Trophoblast cell (in vitro differentiated cells and primary cell): ENCODE data around the gene LPP.

Source experiments
- DNase-seq, 2 donors: peaks; one replicate each; pipeline ENCODE4 v3.0.0-alpha.2; 2016
- H2AFZ ChIP-seq: 2 replicates; pipeline ENCODE4 v1.6.1; 2013; ENCODE audit warnings: low read length, moderate library complexity, mild to moderate bottlenecking; ENCODE audit not compliant: insufficient read depth, poor library complexity
- H2AK5ac ChIP-seq: 2 replicates; pipeline ENCODE4 v1.6.1; 2013; ENCODE audit warnings: mild to moderate bottlenecking, low read length
- H2BK120ac ChIP-seq: 2 replicates; pipeline ENCODE4 v1.6.1; 2013; ENCODE audit warnings: low read length, mild to moderate bottlenecking, moderate library complexity; ENCODE audit not compliant: insufficient read depth, poor library complexity
- H2BK12ac ChIP-seq: 2 replicates; pipeline ENCODE4 v1.6.1; 2013; ENCODE audit warnings: mild to moderate bottlenecking, low read length, moderate library complexity
- H2BK5ac ChIP-seq: 2 replicates; pipeline ENCODE4 v1.6.1; 2013; ENCODE audit warnings: low read length, low read depth, moderate library complexity, mild to moderate bottlenecking; ENCODE audit not compliant: poor library complexity
- H3K14ac ChIP-seq: 2 replicates; pipeline ENCODE4 v1.6.1; 2013; ENCODE audit warnings: mild to moderate bottlenecking, low read length
- H3K18ac ChIP-seq: 2 replicates; pipeline ENCODE4 v1.6.1; 2013; ENCODE audit warnings: mild to moderate bottlenecking, low read length
- H3K23ac ChIP-seq: 2 replicates; pipeline ENCODE4 v1.6.1; 2013; ENCODE audit warnings: low read length
- H3K27ac ChIP-seq: 2 replicates; pipeline ENCODE4 v1.5.1; 2013; ENCODE audit warnings: low read depth, mild to moderate bottlenecking, inconsistent platforms, low read length, moderate library complexity
- H3K27me3 ChIP-seq: 2 replicates; pipeline ENCODE4 v1.6.1; 2013; ENCODE audit warnings: inconsistent platforms, mild to moderate bottlenecking, low read length, moderate library complexity; ENCODE audit not compliant: insufficient read depth
- H3K36me3 ChIP-seq, 2 experiments: 1 replicate in 1 of 2; 2 replicates in 1 of 2; pipeline ENCODE4 v1.6.1; 2013; ENCODE audit warnings: low read length in 2 of 2, mild to moderate bottlenecking in 2 of 2, moderate library complexity in 1 of 2; ENCODE audit not compliant: insufficient read depth in 2 of 2, control insufficient read depth in 1 of 2
- H3K4ac ChIP-seq: 2 replicates; pipeline ENCODE4 v1.6.1; 2013; ENCODE audit warnings: low read depth, mild to moderate bottlenecking, low read length, moderate library complexity
- H3K4me1 ChIP-seq, 2 experiments: 1 replicate in 1 of 2; 2 replicates in 1 of 2; pipeline ENCODE4 v1.6.1; 2013; ENCODE audit warnings: low read length in 2 of 2, mild to moderate bottlenecking in 2 of 2, moderate library complexity in 1 of 2; ENCODE audit not compliant: insufficient read depth in 2 of 2, control insufficient read depth in 1 of 2
- H3K4me2 ChIP-seq: 2 replicates; pipeline ENCODE4 v1.6.1; 2013; ENCODE audit warnings: inconsistent platforms, mild to moderate bottlenecking, low read length, moderate library complexity
- H3K4me3 ChIP-seq: 2 replicates; pipeline ENCODE4 v1.5.1; 2013; ENCODE audit warnings: mild to moderate bottlenecking, low read depth, low read length, inconsistent platforms
- H3K79me1 ChIP-seq: one replicate; pipeline ENCODE4 v1.6.1; 2013; ENCODE audit warnings: low read length
- H3K79me2 ChIP-seq: 2 replicates; pipeline ENCODE4 v1.6.1; 2013; ENCODE audit warnings: low read length, mild to moderate bottlenecking; ENCODE audit not compliant: control insufficient read depth, insufficient read depth, poor library complexity
- H3K9ac ChIP-seq: 2 replicates; pipeline ENCODE4 v1.6.1; 2013; ENCODE audit warnings: mild to moderate bottlenecking, low read length
- H3K9me3 ChIP-seq: 2 replicates; pipeline ENCODE4 v1.6.1; 2013; ENCODE audit warnings: low read depth, mild to moderate bottlenecking, control low read depth, inconsistent platforms, low read length; ENCODE audit not compliant: insufficient read depth
- H4K12ac ChIP-seq: 2 replicates; pipeline ENCODE4 v1.6.1; 2013; ENCODE audit warnings: low read depth, mild to moderate bottlenecking, low read length, moderate library complexity
- H4K8ac ChIP-seq: 2 replicates; pipeline ENCODE4 v1.6.1; 2013; ENCODE audit warnings: low read depth, mild to moderate bottlenecking, low read length, moderate library complexity
- H4K91ac ChIP-seq: one replicate; pipeline ENCODE4 v1.6.1; 2013; ENCODE audit warnings: low read depth, mild to moderate bottlenecking, low read length, moderate library complexity
- WGBS: extraction: QIAGEN DNeasy Blood & Tissue Kit; methylation state at CpG from one replicate; pipeline ENCODE4 v1.1.7; 2013; ENCODE audit warnings: missing lambda C conversion rate; ENCODE audit not compliant: insufficient read length, insufficient coverage; ENCODE audit errors: extremely low coverage; 5-methylcytosine and 5-hydroxymethylcytosine counted together

Gene LPP

GRCh38 chr3:188539037-188539436, 385.1 kb downstream of the LPP start:
- H3K36me3 ChIP-seq = no peaks in the 10 kb centered on the region
- no peak for DNase-seq
- no peak overlapping the region for H4K91ac ChIP-seq
- no peak overlapping the region for H3K4me2 ChIP-seq
- no peaks in the 10 kb centered on the region for H3K79me1 ChIP-seq
- no peak overlapping the region for H3K14ac ChIP-seq
- no peak overlapping the region for H2AK5ac ChIP-seq
- H2BK5ac ChIP-seq = no peak overlapping the region
- no peaks in the 10 kb centered on the region for H3K9me3 ChIP-seq
- no CpG with 5 or more reads among the region's 3 CpGs for WGBS
- no peak overlapping the region for H2BK12ac ChIP-seq
- H3K23ac ChIP-seq = no peak overlapping the region
- no peak overlapping the region for H3K4me3 ChIP-seq
- no peaks in the 10 kb centered on the region for H3K79me2 ChIP-seq
- no peaks in the 10 kb centered on the region for H3K27me3 ChIP-seq
- H3K27ac ChIP-seq = no peak overlapping the region
- no peak overlapping the region for H3K4ac ChIP-seq
- no peak overlapping the region for H4K12ac ChIP-seq
- H4K8ac ChIP-seq = no peak overlapping the region
- no peak overlapping the region for H2BK120ac ChIP-seq
- no peak overlapping the region for H2AFZ ChIP-seq
- no peaks in the 10 kb centered on the region for H3K4me1 ChIP-seq
- H3K18ac ChIP-seq = no peak overlapping the region
- H3K9ac ChIP-seq = no peak overlapping the region

DNA sequence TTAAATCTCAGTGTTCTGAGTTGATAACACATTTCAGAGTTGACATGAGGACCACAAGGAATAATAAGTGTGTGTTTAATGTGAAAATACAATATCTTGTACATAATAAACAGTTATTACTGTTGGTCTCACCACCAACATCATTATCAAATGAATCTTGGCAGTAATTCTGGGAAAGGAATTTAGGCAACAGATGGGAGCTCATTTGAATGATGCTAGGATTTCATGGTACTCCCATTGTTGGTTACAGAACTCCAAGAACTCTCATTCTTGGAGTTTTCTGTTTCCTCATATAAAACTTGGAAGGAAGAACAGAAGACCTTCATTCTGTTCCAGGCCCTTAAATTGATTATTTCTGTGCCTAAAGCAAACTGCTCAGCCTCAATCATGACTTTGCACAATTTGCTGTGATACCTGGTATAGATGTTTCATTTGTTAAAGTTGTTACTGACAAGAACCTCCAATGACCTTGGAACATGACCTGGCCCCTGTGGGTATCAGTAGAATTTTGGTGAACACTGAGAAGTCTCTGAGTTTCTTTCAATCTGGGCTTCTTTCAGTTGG, 385.8 kb downstream of the LPP start:
- Histone ChIP-seq H3K4me1 (no peaks in the 10 kb centered on the region), H3K23ac (no peak overlapping the region), H3K27ac (no peak overlapping the region)

GRCh38 chr3:188542196-188542595, 388.2 kb downstream of the LPP start:
- Histone ChIP-seq H3K14ac (no peak overlapping the region), H3K4me1 (peaks cover 0 to 2% of the 10 kb centered on the region in 2 experiments), H2AK5ac (no peak overlapping the region), H3K36me3 (no peaks in the 10 kb centered on the region), H3K4ac (no peak overlapping the region), H3K18ac (no peak overlapping the region), H3K79me2 (no peaks in the 10 kb centered on the region), H3K9ac (no peak overlapping the region), H3K27ac (no peak overlapping the region), H2BK5ac (no peak overlapping the region), H2BK12ac (no peak overlapping the region), H3K27me3 (no peaks in the 10 kb centered on the region), H4K91ac (no peak overlapping the region), H4K8ac (no peak overlapping the region), H2AFZ (no peak overlapping the region), H3K79me1 (no peaks in the 10 kb centered on the region), H2BK120ac (no peak overlapping the region), H3K4me3 (no peak overlapping the region), H3K23ac (no peak overlapping the region), H4K12ac (no peak overlapping the region), H3K4me2 (no peak overlapping the region), H3K9me3 (no peaks in the 10 kb centered on the region)
- DNase-seq = no peak
- no CpG with 5 or more reads among the region's 1 CpG for WGBS

More for the DNA sequence above, 385.8 kb downstream of the LPP start:
- H3K79me2 ChIP-seq = no peaks in the 10 kb centered on the region
- H3K9ac ChIP-seq = no peak overlapping the region
- no peak for DNase-seq
- H4K8ac ChIP-seq = no peak overlapping the region
- no peak overlapping the region for H3K4me3 ChIP-seq
- H3K36me3 ChIP-seq = no peaks in the 10 kb centered on the region
- no peak overlapping the region for H2AFZ ChIP-seq
- no peak overlapping the region for H3K14ac ChIP-seq
- H3K4ac ChIP-seq = no peak overlapping the region
- no peak overlapping the region for H4K12ac ChIP-seq
- H2BK120ac ChIP-seq = no peak overlapping the region
- no peaks in the 10 kb centered on the region for H3K27me3 ChIP-seq
- H3K4me2 ChIP-seq = no peak overlapping the region
- no peak overlapping the region for H3K18ac ChIP-seq
- no peak overlapping the region for H2BK12ac ChIP-seq
- no peaks in the 10 kb centered on the region for H3K79me1 ChIP-seq
- H2BK5ac ChIP-seq = no peak overlapping the region
- H2AK5ac ChIP-seq = no peak overlapping the region
- no peak overlapping the region for H4K91ac ChIP-seq
- H3K9me3 ChIP-seq = no peaks in the 10 kb centered on the region

GRCh38 chr3:188544012-188544411, 390.1 kb downstream of the LPP start:
- Histone ChIP-seq H2BK5ac (no peak overlapping the region), H3K79me2 (no peaks in the 10 kb centered on the region), H3K4ac (no peak overlapping the region), H3K4me2 (no peak overlapping the region), H4K12ac (no peak overlapping the region), H4K8ac (no peak overlapping the region), H3K27me3 (no peaks in the 10 kb centered on the region), H3K4me1 (peaks cover 0 to 4% of the 10 kb centered on the region in 2 experiments), H2BK120ac (no peak overlapping the region), H3K79me1 (no peaks in the 10 kb centered on the region), H3K36me3 (no peaks in the 10 kb centered on the region), H3K4me3 (no peak overlapping the region), H2BK12ac (no peak overlapping the region), H3K27ac (no peak overlapping the region), H2AFZ (no peak overlapping the region), H4K91ac (no peak overlapping the region), H3K9ac (no peak overlapping the region), H3K9me3 (no peaks in the 10 kb centered on the region), H3K18ac (no peak overlapping the region), H3K14ac (no peak overlapping the region), H2AK5ac (no peak overlapping the region), H3K23ac (no peak overlapping the region)
- DNase-seq = no peak
